Heart right ventricle (tissue), 16 donors: ENCODE data around the gene ADAMTS12. TPM values are rescaled to one million over a fixed set of nuclear protein-coding genes. Genes with fewer than 3 reads are reported as not detected.

Source experiments
- ATAC-seq, 8 donors: fragments of 200-7000 bp; cut with Tn5 transposase; one replicate each; pipeline ENCODE4 v1.9.1; 2020; ENCODE audit warnings: mild to moderate bottlenecking in 8 of 8, moderate library complexity in 8 of 8, moderate number of reproducible peaks in 1 of 8
- DNase-seq, 2 donors: peaks; one replicate each; pipeline ENCODE4 v3.0.0-alpha.2; 2020
- H3K27ac ChIP-seq, 10 donors: fragments of 200-600 bp; sonication (generic) in 2 of 10; one replicate each; pipeline versions ENCODE4 v1.5.0 to v1.8.0; 2020 to 2022; ENCODE audit warnings: mild to moderate bottlenecking in 3 of 10
- H3K27me3 ChIP-seq, 7 donors: fragments of 200-600 bp; one replicate each; pipeline ENCODE4 v1.8.0; 2021 to 2022; ENCODE audit warnings: mild to moderate bottlenecking in 2 of 7
- H3K36me3 ChIP-seq, 9 donors: fragments of 200-600 bp; sonication (generic) in 1 of 9; one replicate each; pipeline versions ENCODE4 v1.5.0 to v1.8.0; 2020 to 2022; ENCODE audit warnings: mild to moderate bottlenecking in 2 of 9
- H3K4me1 ChIP-seq, 9 donors: fragments of 200-600 bp; sonication (generic) in 1 of 9; one replicate each; pipeline versions ENCODE4 v1.5.0 to v1.8.0; 2020 to 2022; ENCODE audit warnings: mild to moderate bottlenecking in 4 of 9
- H3K4me3 ChIP-seq, 10 donors: fragments of 200-600 bp; sonication (generic) in 2 of 10; one replicate each; pipeline versions ENCODE4 v1.5.0 to v1.8.0; 2020 to 2022; ENCODE audit warnings: mild to moderate bottlenecking in 7 of 10, moderate library complexity in 2 of 10
- H3K9me3 ChIP-seq, 11 donors: fragments of 200-600 bp in 10 of 11; sonication (generic) in 2 of 11; one replicate each; pipeline versions ENCODE4 v1.5.0 to v1.8.0; 2013 to 2022; ENCODE audit warnings: mild to moderate bottlenecking in 2 of 11, control low read depth in 1 of 11, moderate library complexity in 1 of 11
- CTCF ChIP-seq, 9 donors: fragments of 200-600 bp; sonication (generic) in 2 of 9; IDR thresholded peaks; one replicate each; pipeline versions ENCODE4 v1.5.0 to v1.8.0; 2021 to 2022; ENCODE audit warnings: antibody characterized with exemption in 9 of 9, mild to moderate bottlenecking in 5 of 9, moderate library complexity in 1 of 9
- WGBS, 2 donors: extraction: QIAGEN DNeasy Blood & Tissue Kit; methylation state at CpG; one replicate each; pipeline ENCODE4 v1.1.7; 2013; ENCODE audit warnings: inconsistent platforms in 1 of 2; 5-methylcytosine and 5-hydroxymethylcytosine counted together
- intact Hi-C, 10 donors: fragments of 100-400 bp; cut with DNase I; formaldehyde crosslinking; loops; one replicate each; pipeline versions ENCODE4 v1.11.1 to v1.14.2; 2022
- polyA plus RNA-seq, 2 donors: library from polyadenylated mRNA; stranded (reverse); fragments of 200-250 nt; gene quantifications; one replicate each; pipeline ENCODE4 v1.2.3, GENCODE V29; 2013
- total RNA-seq, 10 donors: library from RNA; stranded (reverse); fragmentation: NEBNext Ultra II Directional in 3 of 10; extraction: Animal tissue kit (Norgen Biotek cat#: 25700) in 3 of 10; gene quantifications; one replicate each; pipeline versions ENCODE4 v1.2.1 to v1.2.4, GENCODE V29; 2021 to 2023
- donor health status: Arrhythmogenic right ventricular cardiomyopathy.
- donor health status: ischemic (EF 13 %, LVEDD 7.1; RV severe dilation, severe dysfunction).
- donor health status: healthy with polysubstance abuse.
- donor health status: DM: no; HTN: yes; CAD: no.
- donor health status: DM: no; HTN: no; CAD: no.
- donor health status: ischemic (EF 25% LVEDD 6.9; RV normal size, moderate dysfunction).
- donor health status: ischemic (EF 25% LVEDD 5.7; RV mildly dilated, moderate dysfunction).
- donor health status: healthy.
- donor health status: DM: yes; HTN: yes; CAD: no.
- donor health status: Ischemic cardiomyopathy.
- donor health status: ischemic (EF 35%, LVEDD 5.7; RV mildly dilated, moderate dysfunction).
- donor health status: nonischemic (EF 11% LVEDD 7.7; RV severe dilation, severe dysfunction).
- donor health status: DM: yes; HTN: yes; CAD: no.
- donor health status: PGD.
- donor health status: ischemic (EF 29% LVEDD 5.4; RV normal size, mild dysfunction).
- donor health status: nonischemic (EF 23%, LVEDD 6.1; RV moderate dilation, normal function).

Gene ADAMTS12
- total and polyA plus RNA-seq, 12 donors, result 0.37 to 3.7 (median 1.3) TPM

GRCh38 chr5:33891446-33891787 is 373 bp downstream of the ADAMTS12 start:
- peak overlapping the region in 8 of 10 donors; percentile 15 to 71 (median 50) for H3K27ac ChIP-seq
- 6 to 9% methylated on average over 6 of the region's 6 CpGs for WGBS, 2 donors

GRCh38 chr5:33890131-33891032 is 1.4 kb downstream of the ADAMTS12 start:
- no peak for TF ChIP-seq CTCF (IDR thresholded peaks at IDR 0.05)
- H3K4me1 ChIP-seq, result peaks cover 0 to 27% (median 13%) of the 10 kb centered on the region in 9 donors
- 38 to 45% methylated on average over 12 of the region's 12 CpGs for WGBS, 2 donors
- H3K27ac ChIP-seq, result peak overlapping the region in 2 of 10 donors; percentile 61 to 71
- H3K27me3 ChIP-seq, result peaks cover 0 to 54% (median 40%) of the 10 kb centered on the region in 7 donors
- peak overlapping the region; percentile 14 to 60 (median 52) for H3K4me3 ChIP-seq
- H3K9me3 ChIP-seq, result peaks cover 0 to 6% (median 0%) of the 10 kb centered on the region in 11 donors
- ATAC-seq (peak in 3 of 8 donors; percentile 18 to 48 (median 19)), DNase-seq (no peak)
- intact Hi-C loops, result loop anchor here in 1 of 10 donors (10.0 kb wide), 1 partner anchor 106 kb away; no protein-coding TSS in a partner anchor
- no peaks in the 10 kb centered on the region for H3K36me3 ChIP-seq

More at GRCh38 chr5:33891446-33891787, 373 bp downstream of the ADAMTS12 start:
- peaks cover 0 to 21% (median 9%) of the 10 kb centered on the region in 9 donors for H3K4me1 ChIP-seq
- ATAC-seq (no peak), DNase-seq (no peak)
- H3K36me3 ChIP-seq, result no peaks in the 10 kb centered on the region
- peak overlapping the region; percentile 11 to 60 (median 52) for H3K4me3 ChIP-seq
- intact Hi-C loops, result loop anchor here in 1 of 10 donors (10.0 kb wide), 1 partner anchor 107 kb away; no protein-coding TSS in a partner anchor
- H3K9me3 ChIP-seq, result peaks cover 0 to 6% (median 0%) of the 10 kb centered on the region in 11 donors
- H3K27me3 ChIP-seq, result peaks cover 0 to 54% (median 40%) of the 10 kb centered on the region in 7 donors
- TF ChIP-seq CTCF (IDR thresholded peaks at IDR 0.05), result no peak

GRCh38 chr5:33888587-33888986 is 3.2 kb downstream of the ADAMTS12 start:
- Histone ChIP-seq H3K27ac (no peak overlapping the region), H3K4me1 (peaks cover 0 to 27% (median 13%) of the 10 kb centered on the region in 9 donors), H3K4me3 (no peak overlapping the region), H3K36me3 (no peaks in the 10 kb centered on the region), H3K9me3 (peaks cover 0 to 6% (median 0%) of the 10 kb centered on the region in 11 donors), H3K27me3 (peaks cover 0 to 50% (median 40%) of the 10 kb centered on the region in 7 donors)
- ATAC-seq (no peak), DNase-seq (no peak)
- intact Hi-C loops, result loop anchor here in 1 of 10 donors (10.0 kb wide), 1 partner anchor 54 kb away; no protein-coding TSS in a partner anchor
- WGBS, 2 donors, result 53 to 60% methylated on average over 4 of the region's 4 CpGs
- no peak for TF ChIP-seq CTCF (IDR thresholded peaks at IDR 0.05)

- WGBS, 2 donors, result 81 to 90% methylated on average over 3 of the region's 3 CpGs
- no peak for ATAC-seq
- Histone ChIP-seq H3K27me3 (peaks cover 0 to 47% (median 38%) of the 10 kb centered on the region in 7 donors), H3K4me3 (no peak overlapping the region), H3K27ac (no peak overlapping the region), H3K9me3 (no peaks in the 10 kb centered on the region), H3K4me1 (peaks cover 0 to 19% (median 7%) of the 10 kb centered on the region in 9 donors), H3K36me3 (no peaks in the 10 kb centered on the region)
- no peak for DNase-seq
- intact Hi-C loops, result loop anchor here in 1 of 10 donors (10.0 kb wide), 1 partner anchor 52 kb away; no protein-coding TSS in a partner anchor
- no peak for TF ChIP-seq CTCF (IDR thresholded peaks at IDR 0.05)
These were observed 4.5 kb downstream of the ADAMTS12 start for GRCh38 chr5:33887268-33887667.
